GM12878 (cell line): ENCODE results near the gene CCDC197. TPM values are rescaled to one million over a fixed set of nuclear protein-coding genes. Genes with fewer than 3 reads are reported as not detected.

Source experiments
- ATAC-seq: fragments of 200-7000 bp; cut with Tn5 transposase; 3 replicates; pipeline ENCODE4 v1.9.1; 2020; ENCODE audit warnings: mild to moderate bottlenecking, moderate library complexity
- BruUV-seq: library from RNA; stranded (reverse); fragments of 400-500 nt; replicated peaks from 2 replicates; lab custom pipeline; 2021; lab: Mats Ljungman, UMichigan
- CTCF ChIA-PET: fragments of 300-600 bp; sonication (Branson Sonifier 250); formaldehyde crosslinking; extraction: SDS; loops from one replicate; lab custom pipeline; 2021; ENCODE audit warnings: inconsistent platforms; lab: Yijun Ruan, JAX
- POLR2A ChIA-PET: fragments of 350-600 bp; formaldehyde crosslinking; extraction: SDS; loops from one replicate; lab custom pipeline; 2021; ENCODE audit warnings: inconsistent platforms; lab: Charles Lee
- RAD21 ChIA-PET: fragments of 300-600 bp; sonication (Branson Sonifier 250); formaldehyde crosslinking; loops from one replicate; lab custom pipeline; 2023; ENCODE audit warnings: antibody characterized with exemption; ENCODE audit not compliant: unreplicated experiment; lab: Charles Lee
- SMC1A ChIA-PET: fragments of 300-600 bp; sonication (Branson Sonifier 250); formaldehyde crosslinking; loops from one replicate; lab custom pipeline; 2023; ENCODE audit not compliant: unreplicated experiment, uncharacterized antibody; lab: Charles Lee
- DNase-seq: peaks from one replicate; pipeline ENCODE4 v3.0.0-alpha.2; 2011; ENCODE audit warnings: low read depth, low spot score
- FAIRE-seq: peaks from 3 replicates; lab custom pipeline; 2011; peaks lifted over from hg19 to GRCh38; lab: Jason Lieb, UNC
- H2AFZ ChIP-seq: 2 replicates; pipeline ENCODE4 v1.6.0; 2011; ENCODE audit warnings: low read depth, low read length, control low read depth; ENCODE audit not compliant: control insufficient read depth
- H3K27ac ChIP-seq: 2 replicates; pipeline ENCODE4 v1.5.1; 2011; ENCODE audit warnings: control low read depth; ENCODE audit not compliant: control insufficient read depth, insufficient read depth
- H3K27me3 ChIP-seq, 2 experiments: replicated peaks in 1 of 2; 2 replicates each; pipeline versions ENCODE4 v1.6.0 to v1.6.1; 2011; ENCODE audit warnings: low read length in 1 of 2; ENCODE audit not compliant: control insufficient read depth in 2 of 2, insufficient read depth in 2 of 2
- H3K36me3 ChIP-seq, 2 experiments: 2 replicates each; pipeline ENCODE4 v1.5.1; 2011; ENCODE audit warnings: low read length in 1 of 2; ENCODE audit not compliant: control insufficient read depth in 2 of 2, insufficient read depth in 2 of 2
- H3K4me1 ChIP-seq: 2 replicates; pipeline ENCODE4 v1.6.1; 2011; ENCODE audit warnings: mild to moderate bottlenecking, low read length, moderate library complexity, mixed read lengths; ENCODE audit not compliant: control insufficient read depth, insufficient read depth
- H3K4me2 ChIP-seq: 2 replicates; pipeline ENCODE4 v1.6.0; 2011; ENCODE audit warnings: control low read depth; ENCODE audit not compliant: control insufficient read depth, insufficient read depth
- H3K4me3 ChIP-seq: fragments of 200-600 bp; sonication (generic); 2 replicates; pipeline ENCODE4 v1.5.1; 2016
- H3K79me2 ChIP-seq: 2 replicates; pipeline ENCODE4 v1.6.0; 2011; ENCODE audit warnings: low read length; ENCODE audit not compliant: control insufficient read depth, insufficient read depth
- H3K9ac ChIP-seq: 2 replicates; pipeline ENCODE4 v1.8.0; 2011; ENCODE audit warnings: low read length, control low read depth, mixed read lengths; ENCODE audit not compliant: control insufficient read depth, insufficient read depth
- H3K9me3 ChIP-seq: replicated peaks from 3 replicates; pipeline ENCODE4 v1.5.1; 2011; ENCODE audit warnings: mild to moderate bottlenecking, low read length; ENCODE audit not compliant: control insufficient read depth, insufficient read depth
- H4K20me1 ChIP-seq: 2 replicates; pipeline ENCODE4 v1.6.0; 2011; ENCODE audit not compliant: control insufficient read depth, insufficient read depth
- CHD2 ChIP-seq: IDR thresholded peaks from 2 replicates; pipeline ENCODE4 v1.6.1; 2011; ENCODE audit warnings: low read depth, low read length, improper control_type of control experiment, borderline replicate concordance
- CTCF ChIP-seq, 3 experiments: IDR thresholded peaks in 2 of 3; conservative IDR thresholded peaks in 1 of 3; 2 replicates each; pipeline ENCODE4 v1.5.1; 2011; ENCODE audit warnings: low read depth in 3 of 3, low read length in 3 of 3, mild to moderate bottlenecking in 3 of 3, control low read depth in 2 of 3, moderate library complexity in 2 of 3, inconsistent platforms in 1 of 3, mixed read lengths in 1 of 3; ENCODE audit not compliant: control insufficient read depth in 2 of 3, insufficient read depth in 1 of 3; ENCODE audit errors: extremely low read depth in 1 of 3
- FOS ChIP-seq: IDR thresholded peaks from 3 replicates; pipeline ENCODE4 v1.6.1; 2011; ENCODE audit warnings: borderline replicate concordance; ENCODE audit not compliant: insufficient read length; ENCODE audit errors: extremely low read depth
- NR2F1 ChIP-seq: fragments of 450-650 bp; conservative IDR thresholded peaks from 2 replicates; pipeline ENCODE4 v1.6.1; 2017; ENCODE audit warnings: mild to moderate bottlenecking
- PAX8 ChIP-seq: fragments of 450-650 bp; IDR thresholded peaks from 2 replicates; pipeline ENCODE4 v1.6.1; 2017; ENCODE audit warnings: mild to moderate bottlenecking, moderate library complexity
- POU2F2 ChIP-seq: IDR thresholded peaks from 3 replicates; pipeline ENCODE4 v1.6.1; 2011; ENCODE audit warnings: low read depth, mild to moderate bottlenecking, low read length, borderline replicate concordance
- RAD21 ChIP-seq: IDR thresholded peaks from 2 replicates; pipeline ENCODE4 v1.6.1; 2011; ENCODE audit warnings: mild to moderate bottlenecking, low read depth, low read length, moderate library complexity; ENCODE audit not compliant: insufficient read depth
- SMC3 ChIP-seq: IDR thresholded peaks from 2 replicates; pipeline ENCODE4 v1.6.1; 2011; ENCODE audit warnings: low read length, improper control_type of control experiment, borderline replicate concordance
- YBX1 ChIP-seq: fragments of 450-650 bp; IDR thresholded peaks from 2 replicates; pipeline ENCODE4 v1.6.1; 2016; ENCODE audit warnings: antibody characterized with exemption
- WGBS: methylation state at CpG from one replicate; pipeline ENCODE4 v1.1.6; 2016; ENCODE audit warnings: low lambda C conversion rate; ENCODE audit not compliant: insufficient replicate concordance, insufficient coverage; ENCODE audit errors: missing lambda C conversion rate; 5-methylcytosine and 5-hydroxymethylcytosine counted together
- in situ Hi-C: fragments of 300-500 bp; cut with MboI; formaldehyde crosslinking; loops from 9 replicates; pipeline ENCODE4 v1.14.3; 2018; ENCODE audit warnings: mixed read lengths
- intact Hi-C: fragments of 100-400 bp; cut with micrococcal nuclease; formaldehyde crosslinking; loops from one replicate; pipeline ENCODE4 v1.14.2; 2022; ENCODE audit not compliant: unreplicated experiment
- polyA plus RNA-seq, 11 experiments: library from polyadenylated mRNA; depleted of rRNA in 4 of 11; unstranded in 6 of 11; stranded (reverse) in 5 of 11; fragments of >200 nt; fragmentation: Nextera tagmentation in 4 of 11; fragmentation: Illumina TruSeq in 1 of 11; extraction: Ambion mirVana in 4 of 11; extraction: Trizol in 1 of 11; gene quantifications; 1 replicate in 1 of 11; 2 replicates in 10 of 11; pipeline versions ENCODE4 v1.2.1 to v1.2.3, GENCODE V29; 2011 to 2016; ENCODE audit warnings: inconsistent platforms in 2 of 11, missing spikeins in 2 of 11, low read depth in 1 of 11
- total RNA-seq, 4 experiments: library from RNA; depleted of rRNA in 3 of 4; stranded (reverse); fragments of >200 nt in 3 of 4; fragmentation: Illumina TruSeq in 1 of 4; extraction: Trizol in 1 of 4; gene quantifications; 2 replicates each; pipeline versions ENCODE4 v1.2.1 to v1.2.3, GENCODE V29; 2013 to 2021

The CCDC197 gene
- total and polyA plus RNA-seq, 10 of the 15 experiments (the other 5 are each of a cell fraction or from before 2014, with no cell fraction given), result 0.12 TPM; not detected in 9

- Histone ChIP-seq H3K27me3 (0 out of 4 replicates have a peak, but pooled peaks cover 0 to 5% of the 10 kb centered on the region in 2 experiments), H2AFZ (no peak overlapping the region), H3K9ac (no peak overlapping the region), H3K4me3 (no peak overlapping the region), H3K27ac (no peak overlapping the region), H3K79me2 (no peaks in the 10 kb centered on the region), H4K20me1 (no peaks in the 10 kb centered on the region), H3K9me3 (no peaks in the 10 kb centered on the region), H3K36me3 (no peaks in the 10 kb centered on the region), H3K4me2 (no peak overlapping the region), H3K4me1 (no peaks in the 10 kb centered on the region)
- no TSS peak for BruUV-seq
- TF ChIP-seq FOS, result no peak
- peak; percentile 94 for TF ChIP-seq SMC3
- TF ChIP-seq PAX8, result no peak
- peak; percentile 66 for TF ChIP-seq RAD21
- peak; percentile 4; the same call in 1 of the 3 replicates for TF ChIP-seq POU2F2
- TF ChIP-seq CTCF (IDR thresholded peaks at IDR 0.05 in 2 of 3, conservative IDR thresholded peaks at IDR 0.05 in 1 of 3; ENCODE audit: control insufficient read depth in 2 of 3, extremely low read depth in 1 of 3, insufficient read depth in 1 of 3, low read depth in 3 of 3, low read length in 3 of 3), result peak; percentile 87 to 89 (median 88)
- no peak for TF ChIP-seq CHD2
- TF ChIP-seq YBX1, result no peak
- peak; percentile 59; the same call in 1 of the 2 replicates for TF ChIP-seq NR2F1
- intact Hi-C loops (loop anchor here (1.0 kb wide), 2 partner anchors 100 to 144 kb away; no protein-coding TSS in a partner anchor), in situ Hi-C loops (loop anchor here (5.0 kb wide), 2 partner anchors 101 to 146 kb away; no protein-coding TSS in a partner anchor)
- ChIA-PET CTCF (interaction anchor here (0.6 to 8.5 kb wide), 34 partner anchors 9 to 382 kb away, joined by 3 to 221 read pairs (median 5); partner anchors contain the start of genes DDX24, IFI27L1, IFI27L2 and OTUB2), RAD21 (interaction anchor here (0.7 to 5.1 kb wide), 20 partner anchors 9 to 146 kb away, joined by 3 to 82 read pairs (median 4); partner anchors contain the start of genes DDX24, IFI27L1 and OTUB2), POLR2A (no interaction called here), SMC1A (interaction anchor here (0.6 to 4.8 kb wide), 20 partner anchors 11 to 144 kb away, joined by 3 to 73 read pairs (median 5); partner anchors contain the start of gene IFI27L2)
- peak; percentile 99 for ATAC-seq
- WGBS, result 19% methylated on average over 12 of the region's 12 CpGs
- no peak for DNase-seq
- peak; percentile 89 for FAIRE-seq
Observed at GRCh38 chr14:94036313-94037167, 39.4 kb downstream of the CCDC197 start.
